Parathyroid adenoma (tissue), 2 donors: ENCODE results near the gene PCNX3.
A peak's percentile ranks its signal among the peaks of the same experiment; 100 is the strongest.

ENCODE experiments used
- H2AFZ ChIP-seq: fragments of 300-600 bp; sonication (generic); one replicate; pipeline ENCODE4 v1.7.0; 2017; ENCODE audit warnings: antibody characterized with exemption, mild to moderate bottlenecking
- H3K27ac ChIP-seq: fragments of 300-600 bp; sonication (generic); one replicate; pipeline ENCODE4 v1.7.0; 2017
- H3K27me3 ChIP-seq: fragments of 300-600 bp; sonication (generic); one replicate; pipeline ENCODE4 v1.7.0; 2017; ENCODE audit warnings: low read length; ENCODE audit not compliant: control insufficient read depth, insufficient read depth
- H3K36me3 ChIP-seq: fragments of 300-600 bp; sonication (generic); one replicate; pipeline ENCODE4 v1.7.0; 2017; ENCODE audit warnings: low read length; ENCODE audit not compliant: control insufficient read depth, insufficient read depth
- H3K4me1 ChIP-seq: fragments of 300-600 bp; sonication (generic); one replicate; pipeline ENCODE4 v1.7.0; 2017; ENCODE audit warnings: control low read depth
- H3K4me2 ChIP-seq: fragments of 300-600 bp; sonication (generic); one replicate; pipeline ENCODE4 v1.7.0; 2017; ENCODE audit warnings: low read length
- H3K4me3 ChIP-seq: fragments of 300-600 bp; sonication (generic); one replicate; pipeline ENCODE4 v1.7.0; 2017; ENCODE audit warnings: low read depth, low read length
- H3K79me2 ChIP-seq: fragments of 300-600 bp; sonication (generic); one replicate; pipeline ENCODE4 v1.7.0; 2017; ENCODE audit warnings: control low read depth
- H3K9ac ChIP-seq: fragments of 300-600 bp; sonication (generic); one replicate; pipeline ENCODE4 v1.7.0; 2017; ENCODE audit warnings: mild to moderate bottlenecking
- H3K9me3 ChIP-seq: fragments of 300-600 bp; sonication (generic); one replicate; pipeline ENCODE4 v1.7.0; 2017; ENCODE audit warnings: low read length; ENCODE audit not compliant: control insufficient read depth
- TF ChIP-seq, protein P1 (sequence below): fragments of 300-600 bp; sonication (generic); IDR thresholded peaks from one replicate; pipeline ENCODE4 v1.7.0; 2017; ENCODE audit warnings: antibody characterized with exemption, mild to moderate bottlenecking
- donor health status: primary hyperparathyroidism.

PCNX3 gene

DNA sequence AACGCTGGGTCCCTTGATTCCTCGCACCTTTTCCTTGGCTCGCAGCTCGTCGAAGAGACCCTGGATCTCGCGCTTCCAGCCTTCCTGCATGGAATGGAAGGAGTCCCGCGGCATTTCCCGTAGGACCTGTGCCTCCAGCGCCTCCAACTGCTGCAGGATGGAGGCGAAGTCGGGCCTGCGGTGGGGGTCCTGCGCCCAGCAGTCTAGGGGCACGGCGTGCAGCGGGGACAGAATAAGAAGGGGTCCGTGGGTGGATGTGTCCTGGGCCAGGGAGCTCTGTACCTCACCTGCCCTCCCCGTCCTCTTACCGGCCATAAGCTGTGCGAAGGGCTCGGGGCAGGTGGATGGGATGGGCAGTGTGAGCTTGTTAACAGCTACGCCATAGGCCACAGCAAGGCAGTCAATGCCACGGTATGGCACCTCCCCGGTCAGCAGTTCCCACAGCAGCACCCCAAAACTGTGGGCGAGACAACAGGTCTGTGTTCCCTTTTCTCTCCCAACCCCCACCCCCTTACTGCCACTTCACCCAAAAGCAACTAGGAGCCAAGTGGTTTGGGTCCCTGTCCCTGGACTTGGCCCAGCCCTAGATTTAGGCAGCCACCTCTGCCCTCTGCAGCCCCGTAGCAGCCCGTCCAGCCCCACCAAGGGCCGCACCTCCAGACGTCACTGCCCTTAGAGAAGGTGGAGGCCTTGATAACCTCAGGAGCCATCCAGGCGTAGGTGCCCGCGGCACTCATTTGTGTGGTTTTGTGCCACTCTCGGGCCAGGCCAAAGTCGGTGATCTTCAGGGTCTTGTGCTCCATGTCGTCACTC, 7.8 kb upstream of the PCNX3 start:
- TF ChIP-seq, protein P1, sequence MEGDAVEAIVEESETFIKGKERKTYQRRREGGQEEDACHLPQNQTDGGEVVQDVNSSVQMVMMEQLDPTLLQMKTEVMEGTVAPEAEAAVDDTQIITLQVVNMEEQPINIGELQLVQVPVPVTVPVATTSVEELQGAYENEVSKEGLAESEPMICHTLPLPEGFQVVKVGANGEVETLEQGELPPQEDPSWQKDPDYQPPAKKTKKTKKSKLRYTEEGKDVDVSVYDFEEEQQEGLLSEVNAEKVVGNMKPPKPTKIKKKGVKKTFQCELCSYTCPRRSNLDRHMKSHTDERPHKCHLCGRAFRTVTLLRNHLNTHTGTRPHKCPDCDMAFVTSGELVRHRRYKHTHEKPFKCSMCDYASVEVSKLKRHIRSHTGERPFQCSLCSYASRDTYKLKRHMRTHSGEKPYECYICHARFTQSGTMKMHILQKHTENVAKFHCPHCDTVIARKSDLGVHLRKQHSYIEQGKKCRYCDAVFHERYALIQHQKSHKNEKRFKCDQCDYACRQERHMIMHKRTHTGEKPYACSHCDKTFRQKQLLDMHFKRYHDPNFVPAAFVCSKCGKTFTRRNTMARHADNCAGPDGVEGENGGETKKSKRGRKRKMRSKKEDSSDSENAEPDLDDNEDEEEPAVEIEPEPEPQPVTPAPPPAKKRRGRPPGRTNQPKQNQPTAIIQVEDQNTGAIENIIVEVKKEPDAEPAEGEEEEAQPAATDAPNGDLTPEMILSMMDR: no peak
- no peaks in the 10 kb centered on the region for H3K79me2 ChIP-seq
- no peak overlapping the region for H3K4me3 ChIP-seq
- H3K4me1 ChIP-seq: no peaks in the 10 kb centered on the region
- no peak overlapping the region for H3K9ac ChIP-seq
- H3K27ac ChIP-seq: no peak overlapping the region
- no peak overlapping the region for H3K4me2 ChIP-seq
- H3K27me3 ChIP-seq: no peaks in the 10 kb centered on the region
- no peak overlapping the region for H2AFZ ChIP-seq
- H3K36me3 ChIP-seq: no peaks in the 10 kb centered on the region
- no peaks in the 10 kb centered on the region for H3K9me3 ChIP-seq

DNA sequence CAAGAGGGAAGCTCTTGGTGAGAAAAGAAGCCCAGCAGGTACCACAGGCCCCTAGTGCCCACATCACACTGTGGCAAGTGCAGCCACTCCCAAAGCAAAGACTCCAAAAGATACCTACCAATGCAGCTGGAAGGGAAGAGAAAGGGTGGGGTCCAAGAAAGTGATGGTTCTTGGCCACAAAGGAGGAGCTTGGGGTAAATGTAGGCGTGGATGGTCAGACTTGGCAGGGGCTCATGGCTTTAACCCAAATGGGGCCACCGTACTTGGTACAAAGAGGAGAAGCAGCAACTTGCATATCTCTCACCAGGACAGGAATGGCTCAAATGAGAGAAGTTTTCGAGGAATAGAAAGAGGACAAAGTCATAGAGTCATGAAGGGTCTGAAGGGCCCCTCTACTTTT, 6.3 kb upstream of the PCNX3 start:
- Histone ChIP-seq H3K4me3 (no peak overlapping the region), H3K79me2 (no peaks in the 10 kb centered on the region), H3K27ac (no peak overlapping the region), H3K4me2 (no peak overlapping the region), H2AFZ (no peak overlapping the region), H3K27me3 (no peaks in the 10 kb centered on the region), H3K9ac (no peak overlapping the region), H3K9me3 (no peaks in the 10 kb centered on the region), H3K4me1 (no peaks in the 10 kb centered on the region), H3K36me3 (no peaks in the 10 kb centered on the region)
- TF ChIP-seq, protein P1: no peak

DNA sequence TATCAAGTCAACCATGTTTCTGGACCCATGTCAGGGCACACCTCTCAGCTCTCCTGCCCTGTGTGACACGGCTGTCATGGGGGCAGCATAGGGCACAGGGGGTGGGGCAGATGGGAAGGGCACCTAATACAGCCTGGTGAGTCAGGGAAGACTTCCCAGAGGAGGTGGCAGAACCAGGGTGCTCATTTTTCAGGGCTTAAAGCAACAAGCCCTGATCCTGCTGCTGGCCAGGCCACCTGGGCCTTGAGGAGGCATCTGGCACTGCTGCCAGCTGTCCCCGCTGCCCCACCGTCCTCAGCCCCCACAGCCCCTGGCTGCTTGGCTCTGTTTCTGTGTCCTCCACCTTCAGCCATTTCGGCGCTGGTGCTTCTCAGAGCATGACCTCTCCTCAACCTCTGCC, 5.9 kb upstream of the PCNX3 start:
- Histone ChIP-seq H3K36me3 (no peaks in the 10 kb centered on the region), H3K4me1 (no peaks in the 10 kb centered on the region), H3K27ac (peak overlapping the region; percentile 15), H3K4me3 (no peak overlapping the region), H2AFZ (no peak overlapping the region), H3K4me2 (no peak overlapping the region), H3K27me3 (no peaks in the 10 kb centered on the region), H3K79me2 (no peaks in the 10 kb centered on the region), H3K9me3 (no peaks in the 10 kb centered on the region), H3K9ac (no peak overlapping the region)
- TF ChIP-seq, protein P1: no peak

DNA sequence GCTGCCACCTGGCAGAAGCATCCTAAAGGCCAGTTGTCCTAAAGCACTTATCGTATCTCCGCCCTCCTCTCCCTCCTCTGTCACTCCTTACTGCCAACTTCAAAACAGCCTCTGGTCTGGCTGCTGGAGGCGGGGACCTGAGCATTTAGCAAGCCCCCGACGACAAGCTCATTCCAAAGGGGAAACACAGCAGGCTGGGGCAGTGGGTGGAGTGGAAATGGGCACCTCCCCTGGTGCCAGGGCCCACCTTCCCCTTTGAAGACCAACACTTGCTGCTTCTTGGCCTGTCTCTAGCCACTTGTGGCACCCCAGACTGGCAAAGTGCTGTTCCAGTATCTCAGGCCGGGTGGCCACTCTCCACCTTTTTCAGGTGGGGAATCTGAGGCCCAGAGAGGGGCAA, 5.2 kb upstream of the PCNX3 start:
- Histone ChIP-seq H2AFZ (no peak overlapping the region), H3K4me2 (no peak overlapping the region), H3K4me3 (no peak overlapping the region), H3K9ac (no peak overlapping the region), H3K36me3 (no peaks in the 10 kb centered on the region), H3K4me1 (no peaks in the 10 kb centered on the region), H3K79me2 (no peaks in the 10 kb centered on the region), H3K27me3 (no peaks in the 10 kb centered on the region), H3K9me3 (no peaks in the 10 kb centered on the region), H3K27ac (peak overlapping the region; percentile 54)
- TF ChIP-seq, protein P1: no peak
